HG03064 (cell line): Measurements from ENCODE around the gene OR2A5.
"Not testable (repeated sequence)": the region's sequence is repeated elsewhere in the genome, so short reads cannot be mapped to it uniquely, and the experiment has no call there.

Experiments
- ATAC-seq: cut with Tn5 transposase; IDR thresholded peaks from one replicate; pipeline ENCODE4 v1.9.1; 2021; ENCODE audit warnings: low read depth; ENCODE audit not compliant: unreplicated experiment

Gene OR2A5

DNA sequence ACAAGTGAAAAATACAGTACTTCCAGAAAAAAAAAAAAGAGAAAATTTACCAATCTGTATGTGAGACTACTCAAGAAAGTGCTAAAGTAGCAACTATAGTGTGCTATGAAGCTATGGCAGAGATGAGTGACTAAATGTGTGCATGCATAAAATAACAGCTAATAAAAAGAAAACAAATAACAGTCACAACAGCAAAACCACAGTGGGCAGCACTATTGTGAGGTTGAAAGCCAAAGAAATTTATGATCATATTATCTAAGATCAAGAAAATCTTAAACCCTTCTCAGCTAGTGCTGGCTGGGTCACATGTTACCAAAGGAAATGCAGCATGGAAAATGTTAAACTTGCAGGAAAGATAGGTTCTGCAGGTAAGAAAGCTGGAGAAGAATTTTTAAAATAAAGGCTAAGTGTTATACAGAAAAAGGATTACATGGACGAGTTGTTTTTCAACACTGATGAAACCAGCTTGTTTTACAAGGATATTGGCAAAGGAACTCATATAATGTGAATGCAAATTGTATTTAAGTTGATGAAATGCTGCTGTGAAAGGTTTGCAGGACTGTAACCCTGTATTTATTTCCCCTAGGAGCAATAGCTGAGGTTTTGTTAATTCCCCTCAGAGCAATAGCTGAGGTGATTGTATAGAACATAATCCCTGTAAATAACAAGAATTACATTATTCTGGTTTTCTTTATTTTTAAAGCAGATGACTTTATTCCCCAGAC lies 15.6 kb upstream of the OR2A5 start:
- ATAC-seq = no peak

GRCh38 chr7:144035385-144035784 lies 13.4 kb upstream of the OR2A5 start:
- no peak for ATAC-seq

DNA sequence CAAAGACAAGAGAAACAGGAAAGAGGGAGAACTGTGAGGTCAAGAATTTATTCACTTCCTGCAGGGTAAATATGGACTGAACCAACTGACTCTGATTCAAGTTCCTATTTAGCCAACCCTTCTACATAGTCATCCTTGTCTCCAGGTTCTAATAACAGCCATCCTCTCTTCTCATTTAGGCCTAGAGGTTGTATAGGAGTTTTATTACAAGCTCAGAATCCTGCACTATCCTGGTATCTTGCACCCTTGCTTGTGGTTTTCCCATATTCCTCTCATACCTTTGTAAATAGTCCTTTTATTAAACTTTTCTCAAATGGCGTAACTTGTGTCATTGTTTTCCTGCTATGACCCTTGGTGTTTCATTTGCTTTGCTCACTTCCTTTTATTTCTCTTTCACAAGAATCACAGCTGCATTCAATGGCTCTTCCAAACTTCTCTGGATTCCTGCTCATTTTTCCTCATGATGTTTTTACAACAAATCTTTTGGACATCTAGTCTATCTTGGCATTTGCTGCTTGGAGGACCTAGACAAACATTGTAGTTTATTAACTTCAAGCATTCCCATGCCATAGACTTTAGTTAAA lies 12.4 kb upstream of the OR2A5 start:
- ATAC-seq = no peak

DNA sequence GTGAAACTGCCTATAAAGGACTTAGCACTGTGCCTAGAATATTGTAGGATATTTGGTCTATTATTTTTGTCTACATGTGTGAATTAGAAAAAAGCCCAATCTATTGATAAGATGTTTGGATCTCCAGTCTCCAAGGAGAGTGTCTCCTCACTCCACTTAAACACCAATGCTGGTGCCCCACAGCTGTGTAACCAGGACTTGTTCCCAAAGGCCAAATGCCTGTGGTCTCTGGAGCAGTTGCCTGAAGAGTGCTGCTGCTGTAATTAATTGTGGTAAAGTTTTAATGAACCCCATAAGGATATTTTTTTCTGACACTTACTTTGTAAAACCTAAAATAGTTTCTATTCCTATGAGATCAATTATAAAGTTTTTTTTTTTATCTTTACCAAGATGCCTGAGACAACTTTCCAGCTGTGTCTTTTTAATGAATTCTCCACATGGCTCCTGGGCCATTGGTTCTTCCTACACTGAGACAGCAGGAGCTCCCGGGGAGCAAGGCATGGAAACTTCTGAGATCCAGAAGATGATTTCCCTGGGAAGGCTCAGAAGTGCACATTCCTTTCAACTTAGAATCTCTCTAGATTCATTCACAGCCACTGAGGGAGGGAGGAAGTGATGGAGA lies 11.2 kb upstream of the OR2A5 start:
- no peak for ATAC-seq

GRCh38 chr7:144038887-144039286 lies 9.9 kb upstream of the OR2A5 start:
- ATAC-seq = no peak

- no peak for ATAC-seq
These were observed 743 bp downstream of the OR2A5 start for GRCh38 chr7:144049491-144049890.

GRCh38 chr7:144050093-144050492 lies 1.3 kb downstream of the OR2A5 start:
- no peak for ATAC-seq

DNA sequence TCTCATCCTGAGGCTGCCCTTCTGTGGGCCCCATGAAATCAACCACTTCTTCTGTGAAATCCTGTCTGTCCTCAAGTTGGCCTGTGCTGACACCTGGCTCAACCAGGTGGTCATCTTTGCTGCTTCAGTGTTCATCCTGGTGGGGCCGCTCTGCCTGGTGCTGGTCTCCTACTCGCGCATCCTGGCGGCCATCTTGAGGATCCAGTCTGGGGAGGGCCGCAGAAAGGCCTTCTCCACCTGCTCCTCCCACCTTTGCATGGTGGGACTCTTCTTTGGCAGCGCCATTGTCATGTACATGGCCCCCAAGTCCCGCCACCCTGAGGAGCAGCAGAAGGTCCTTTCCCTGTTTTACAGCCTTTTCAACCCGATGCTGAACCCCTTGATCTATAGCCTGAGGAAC lies 2.1 kb downstream of the OR2A5 start:
- ATAC-seq = not testable (repeated sequence)

DNA sequence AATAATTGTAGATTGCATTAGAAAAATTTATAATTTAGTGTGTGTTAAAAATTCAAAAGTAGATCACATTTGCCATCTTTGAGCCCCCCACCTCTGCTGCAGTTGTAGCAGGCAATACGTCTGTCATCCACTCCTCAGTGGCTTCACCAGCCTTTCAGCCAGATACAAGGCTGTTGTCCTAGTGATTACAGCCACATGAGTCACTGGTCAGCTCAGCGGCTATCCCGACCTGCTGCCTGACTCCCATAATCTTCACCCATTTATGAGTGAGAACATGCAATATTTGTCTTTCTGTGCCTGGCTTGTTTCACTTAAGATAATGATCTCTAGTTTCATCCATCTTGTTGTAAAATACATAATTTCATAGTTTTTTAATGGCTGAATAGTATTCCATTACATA lies 9.2 kb downstream of the OR2A5 start:
- ATAC-seq = no peak

DNA sequence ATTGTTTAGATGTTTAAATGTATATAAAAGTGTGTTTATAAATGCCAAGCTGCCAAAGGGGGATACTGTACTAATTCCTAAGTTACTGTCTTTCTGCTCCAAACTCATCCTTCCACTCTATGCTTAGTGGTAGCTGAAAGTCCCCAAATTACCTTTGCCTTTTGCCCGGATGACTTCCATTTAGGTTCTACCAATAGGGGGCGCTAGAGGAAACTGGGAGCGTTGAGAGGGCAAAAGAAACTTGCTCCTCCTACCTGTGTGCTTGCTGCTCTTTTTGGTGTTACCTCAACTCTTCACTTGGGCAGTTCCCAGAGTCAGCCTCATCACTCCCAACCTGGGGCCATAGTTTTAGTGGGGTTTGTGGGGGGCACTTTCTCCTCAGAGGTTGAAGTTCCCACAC lies 15.0 kb downstream of the OR2A5 start:
- ATAC-seq = no peak

- ATAC-seq = no peak
These were observed 20.8 kb downstream of the OR2A5 start, which contains the start of gene OR2A25 for GRCh38 chr7:144069511-144069910. TSS of gene OR2A25 (plus strand) at chr7:144069811. CDS start at chr7:144074220, 4,409 bp downstream.

- ATAC-seq = no peak
These were observed 21.2 kb downstream of the OR2A5 start for GRCh38 chr7:144069953-144070352.

- ATAC-seq = no peak
These were observed 25.6 kb downstream of the OR2A5 start for GRCh38 chr7:144074374-144074773.

DNA sequence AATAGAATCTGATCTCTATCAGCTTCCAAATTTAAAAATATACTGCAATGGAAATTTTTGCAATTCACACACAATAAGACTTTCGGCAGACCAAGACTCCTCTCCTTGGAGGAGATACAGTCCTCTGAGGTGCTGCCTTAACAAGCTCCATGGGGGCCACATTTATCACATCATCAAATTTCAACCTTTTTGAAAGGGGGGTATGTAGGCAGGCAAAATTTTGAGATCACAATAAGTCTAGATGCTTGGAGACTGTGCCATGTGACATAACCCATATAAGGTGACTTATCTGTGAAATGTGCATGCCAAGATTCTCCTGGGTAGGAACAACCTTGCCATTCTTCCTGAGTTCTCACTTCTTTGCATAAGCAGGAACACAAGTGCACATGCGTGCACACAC lies 37.2 kb downstream of the OR2A5 start, which contains the start of gene OR2A12:
OR2A12 (plus strand) TSS at position 301 of the 400 bp plus-strand sequence. CDS start 8,830 bp downstream, outside the sequence.
- no peak for ATAC-seq

- ATAC-seq = no peak
These were observed 38.0 kb downstream of the OR2A5 start for GRCh38 chr7:144086730-144087129.

- ATAC-seq = no peak
These were observed 38.5 kb downstream of the OR2A5 start for GRCh38 chr7:144087230-144087629.

DNA sequence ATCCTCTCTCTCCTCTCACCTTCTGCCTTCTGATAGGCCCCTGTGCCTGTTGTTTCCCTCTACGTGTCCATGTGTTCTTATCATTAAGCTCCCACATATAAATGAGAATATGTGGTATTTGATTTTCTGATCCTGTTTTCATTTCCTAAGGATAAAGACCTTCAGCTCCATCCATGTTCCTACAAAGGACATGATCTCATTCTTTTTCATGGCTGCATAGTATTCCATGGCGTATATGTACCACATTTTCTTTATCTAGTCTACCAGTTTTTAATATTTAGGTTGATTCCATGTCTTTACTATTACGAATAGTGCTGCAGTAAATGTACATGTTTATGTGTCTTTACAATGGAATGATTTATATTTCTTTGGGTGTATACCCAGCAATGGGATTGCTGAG lies 41.9 kb downstream of the OR2A5 start:
- ATAC-seq = no peak

- ATAC-seq = no peak
These were observed 50.0 kb downstream of the OR2A5 start for GRCh38 chr7:144098776-144099175.

- ATAC-seq = no peak
These were observed 51.9 kb downstream of the OR2A5 start for GRCh38 chr7:144100607-144101006.

- no peak for ATAC-seq
These were observed 53.3 kb downstream of the OR2A5 start for GRCh38 chr7:144102041-144102440.

DNA sequence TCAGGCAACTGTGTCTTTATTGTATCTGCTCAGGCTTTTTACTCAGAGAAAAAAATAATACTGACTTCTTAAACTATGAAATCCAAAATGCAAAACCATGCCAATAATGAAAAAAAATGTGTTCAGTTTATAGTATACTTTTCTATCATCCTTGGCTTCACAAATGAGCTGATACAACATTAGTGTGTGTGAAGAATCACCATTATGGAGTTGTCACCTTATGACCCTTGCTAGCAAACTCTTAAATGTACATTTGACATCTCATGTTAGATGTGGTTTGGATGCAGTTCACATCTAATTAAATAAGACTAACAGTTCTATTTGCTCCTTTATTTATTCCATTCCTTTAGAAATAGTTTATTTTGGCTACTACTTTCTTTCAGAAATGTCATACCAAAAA lies 56.5 kb downstream of the OR2A5 start:
- ATAC-seq = no peak
